Endothelial cell of umbilical vein (primary cell): ENCODE measurements around the gene PRDM1. TPM values are rescaled to one million over a fixed set of nuclear protein-coding genes. Genes with fewer than 3 reads are reported as not detected.

ENCODE experiments used
- BruUV-seq: library from RNA; stranded (reverse); fragments of 400-500 nt; replicated peaks from 2 replicates; lab custom pipeline; 2021; lab: Mats Ljungman, UMichigan
- CTCF ChIA-PET: fragments of 300-600, 350-600 bp; sonication (Branson Sonifier 250); formaldehyde crosslinking; loops from one replicate; lab custom pipeline; 2021; ENCODE audit warnings: antibody characterized with exemption, inconsistent platforms; lab: Charles Lee
- POLR2A ChIA-PET: fragments of 300-600, 350-600 bp; sonication (Branson Sonifier 250); formaldehyde crosslinking; loops from one replicate; lab custom pipeline; 2021; ENCODE audit warnings: antibody characterized with exemption, inconsistent platforms; lab: Charles Lee
- DNase-seq: peaks from one replicate; pipeline ENCODE4 v3.0.0-alpha.2; 2011; ENCODE audit warnings: low read depth, low spot score
- FAIRE-seq: peaks from 2 replicates; lab custom pipeline; 2011; peaks lifted over from hg19 to GRCh38; lab: Jason Lieb, UNC
- H2AFZ ChIP-seq: 2 replicates; pipeline ENCODE4 v1.6.0; 2012; ENCODE audit warnings: low read depth, low read length, control low read depth, inconsistent platforms
- H3K27ac ChIP-seq: 2 replicates; pipeline ENCODE4 v1.5.1; 2011; ENCODE audit warnings: low read depth, mild to moderate bottlenecking, control low read depth, low read length, moderate library complexity; ENCODE audit not compliant: insufficient read depth
- H3K27me3 ChIP-seq, 2 experiments: 2 replicates each; pipeline versions ENCODE4 v1.6.0 to v1.6.1; 2011; ENCODE audit warnings: low read length in 2 of 2, mixed read lengths in 1 of 2; ENCODE audit not compliant: control insufficient read depth in 2 of 2, insufficient read depth in 2 of 2
- H3K36me3 ChIP-seq, 2 experiments: 2 replicates in 1 of 2; 3 replicates in 1 of 2; pipeline ENCODE4 v1.5.1; 2011; ENCODE audit warnings: low read length in 2 of 2, mild to moderate bottlenecking in 1 of 2, moderate library complexity in 1 of 2; ENCODE audit not compliant: control insufficient read depth in 2 of 2, insufficient read depth in 2 of 2; ENCODE audit errors: extremely low read depth in 1 of 2
- H3K4me1 ChIP-seq: 3 replicates; pipeline ENCODE4 v1.5.1; 2011; ENCODE audit warnings: mild to moderate bottlenecking, low read length; ENCODE audit not compliant: control insufficient read depth, insufficient read depth; ENCODE audit errors: extremely low read depth
- H3K4me2 ChIP-seq: 2 replicates; pipeline ENCODE4 v1.6.1; 2011; ENCODE audit warnings: low read length, control low read depth, mixed read lengths; ENCODE audit not compliant: insufficient read depth
- H3K4me3 ChIP-seq, 3 experiments: fragments of 200-600 bp in 1 of 3; sonication (generic), shearing (Covaris generic) in 1 of 3; replicated peaks in 1 of 3; 2 replicates each; pipeline ENCODE4 v1.5.1; 2011 to 2016; ENCODE audit warnings: control low read depth in 3 of 3, low read length in 3 of 3, mild to moderate bottlenecking in 2 of 3, inconsistent platforms in 1 of 3, low read depth in 1 of 3, moderate library complexity in 1 of 3; ENCODE audit not compliant: insufficient read depth in 1 of 3
- H3K79me2 ChIP-seq: 2 replicates; pipeline ENCODE4 v1.6.0; 2012; ENCODE audit warnings: low read length, inconsistent platforms; ENCODE audit not compliant: control insufficient read depth, insufficient read depth
- H3K9ac ChIP-seq: replicated peaks from 2 replicates; pipeline ENCODE3; 2011; ENCODE audit warnings: low read length, control low read depth; ENCODE audit not compliant: insufficient read depth; ENCODE audit errors: extremely low read depth
- H3K9me1 ChIP-seq: replicated peaks from 3 replicates; pipeline ENCODE4 v1.6.0; 2011; ENCODE audit warnings: mild to moderate bottlenecking, low read length; ENCODE audit not compliant: control insufficient read depth, insufficient read depth; ENCODE audit errors: extremely low read depth
- H3K9me3 ChIP-seq: replicated peaks from 2 replicates; pipeline ENCODE4 v1.5.1; 2012; ENCODE audit warnings: low read length, inconsistent platforms; ENCODE audit not compliant: control insufficient read depth, insufficient read depth
- H4K20me1 ChIP-seq: replicated peaks from 2 replicates; pipeline ENCODE3; 2011; ENCODE audit warnings: mild to moderate bottlenecking, low read length; ENCODE audit not compliant: control insufficient read depth, insufficient read depth; ENCODE audit errors: extremely low read depth
- EZH2 ChIP-seq: IDR thresholded peaks from 2 replicates; pipeline ENCODE4 v1.6.1; 2012; ENCODE audit warnings: borderline replicate concordance, low read depth, mild to moderate bottlenecking, moderate library complexity, low read length, inconsistent platforms; ENCODE audit not compliant: severe bottlenecking
- JUN ChIP-seq: IDR thresholded peaks from 2 replicates; pipeline ENCODE4 v1.6.1; 2011; ENCODE audit warnings: borderline replicate concordance, low read depth; ENCODE audit not compliant: insufficient read length, insufficient read depth
- POLR2A ChIP-seq: IDR thresholded peaks from 2 replicates; pipeline ENCODE4 v1.6.1; 2012; ENCODE audit warnings: low read depth, mild to moderate bottlenecking, control low read depth, low read length
- dilution Hi-C: fragments of 300-500 bp; cut with MboI; formaldehyde crosslinking; loops from one replicate; pipeline ENCODE4 v1.15.0; 2019; ENCODE audit warnings: low sequenced_read_pairs; ENCODE audit not compliant: extremely low pct_ligation_motif_present
- intact Hi-C: fragments of 100-400 bp; cut with micrococcal nuclease; formaldehyde crosslinking; loops from one replicate; pipeline ENCODE4 v1.10.0; 2022
- polyA plus RNA-seq, 4 experiments: library from polyadenylated mRNA; depleted of rRNA in 3 of 4; stranded (reverse) in 3 of 4; unstranded in 1 of 4; fragments of >200 nt; gene quantifications; 2 replicates each; pipeline versions ENCODE4 v1.2.1 to v1.2.3, GENCODE V29; 2011 to 2012; ENCODE audit warnings: missing spikeins in 1 of 4
- total RNA-seq: library from RNA; stranded (reverse); gene quantifications from 2 replicates; pipeline ENCODE4 v1.2.3, GENCODE V29; 2021

The PRDM1 gene
- total and polyA plus RNA-seq, 2 donors (not counting 3 experiments of a cell fraction or from before 2014, with no cell fraction given) = 0.36 to 2.7 TPM

GRCh38 chr6:106135911-106136571 lies 49.9 kb downstream of the PRDM1 start:
- TF ChIP-seq JUN = no peak
- no peak overlapping the region for H3K4me3 ChIP-seq
- H3K27ac ChIP-seq = no peak overlapping the region
- no peak overlapping the region for H3K4me2 ChIP-seq
- no peaks in the 10 kb centered on the region for H4K20me1 ChIP-seq
- H3K36me3 ChIP-seq = no peaks in the 10 kb centered on the region
- DNase-seq (no peak), FAIRE-seq (no peak)
- H3K9ac ChIP-seq = no peak overlapping the region
- CTCF ChIA-PET = no interaction called here
- no peaks in the 10 kb centered on the region for H3K4me1 ChIP-seq
- no peaks in the 10 kb centered on the region for H3K9me3 ChIP-seq
- no peaks in the 10 kb centered on the region for H3K9me1 ChIP-seq
- H3K27me3 ChIP-seq = peaks cover 0 to 5% of the 10 kb centered on the region in 2 experiments
- H2AFZ ChIP-seq = no peak overlapping the region
- intact Hi-C loops (no loop called here), dilution Hi-C loops (no loop called here)
- no peaks in the 10 kb centered on the region for H3K79me2 ChIP-seq
- BruUV-seq = no TSS peak
- POLR2A ChIA-PET = no interaction called here

GRCh38 chr6:106136845-106137244 lies 50.7 kb downstream of the PRDM1 start:
- ChIA-PET CTCF (no interaction called here), POLR2A (no interaction called here)
- no peak overlapping the region for H3K9ac ChIP-seq
- DNase-seq (no peak), FAIRE-seq (no peak)
- dilution Hi-C loops (no loop called here), intact Hi-C loops (no loop called here)
- no peaks in the 10 kb centered on the region for H3K9me1 ChIP-seq
- no peak overlapping the region for H2AFZ ChIP-seq
- no peaks in the 10 kb centered on the region for H3K36me3 ChIP-seq
- no peak overlapping the region for H3K4me3 ChIP-seq
- no peaks in the 10 kb centered on the region for H4K20me1 ChIP-seq
- TF ChIP-seq EZH2 (no peak), POLR2A (no peak)
- no peak overlapping the region for H3K27ac ChIP-seq
- BruUV-seq = no TSS peak
- peaks cover 0 to 5% of the 10 kb centered on the region in 2 experiments for H3K27me3 ChIP-seq
- no peak overlapping the region for H3K4me2 ChIP-seq
- H3K9me3 ChIP-seq = no peaks in the 10 kb centered on the region
- H3K79me2 ChIP-seq = no peaks in the 10 kb centered on the region
- H3K4me1 ChIP-seq = no peaks in the 10 kb centered on the region
